Esophagus squamous epithelium (tissue), 5 donors: ENCODE data around the gene ITPK1. TPM values are rescaled to one million over a fixed set of nuclear protein-coding genes. Genes with fewer than 3 reads are reported as not detected.

Source experiments
- DNase-seq: peaks from one replicate; lab custom pipeline; 2025; lab: John Stamatoyannopoulos, UW
- H3K27ac ChIP-seq, 4 donors: fragments of 200-600 bp; sonication (generic); one replicate each; pipeline ENCODE4 v1.5.1; 2016 to 2019; ENCODE audit warnings: mild to moderate bottlenecking in 1 of 4
- H3K27me3 ChIP-seq, 4 donors: fragments of 200-600 bp; sonication (generic); 1 replicate in 3 of 4; 2 replicates in 1 of 4; pipeline versions ENCODE4 v1.5.1 to v1.6.0; 2017 to 2021; ENCODE audit warnings: antibody characterized with exemption in 1 of 4
- H3K36me3 ChIP-seq, 3 donors: fragments of 200-600 bp; sonication (generic); one replicate each; pipeline ENCODE4 v1.5.1; 2016 to 2019
- H3K4me1 ChIP-seq, 3 donors: fragments of 200-600 bp; sonication (generic); one replicate each; pipeline ENCODE4 v1.5.1; 2017 to 2019
- H3K4me3 ChIP-seq, 4 donors: fragments of 200-600 bp; sonication (generic); 1 replicate in 3 of 4; 2 replicates in 1 of 4; pipeline ENCODE4 v1.5.1; 2016 to 2019; ENCODE audit warnings: mild to moderate bottlenecking in 2 of 4, moderate library complexity in 1 of 4
- H3K9me3 ChIP-seq, 3 donors: fragments of 200-600 bp; sonication (generic); one replicate each; pipeline ENCODE4 v1.5.1; 2016 to 2019
- POLR2A ChIP-seq, 4 donors: fragments of 450-650 bp; IDR thresholded peaks; one replicate each; pipeline ENCODE4 v1.6.1; 2017; ENCODE audit warnings: antibody characterized with exemption in 4 of 4, mild to moderate bottlenecking in 4 of 4, moderate library complexity in 3 of 4
- whole genome bisulfite sequencing, 2 donors: methylation state at CpG; one replicate each; pipeline ENCODE4 v1.1.5; 2018; 5-methylcytosine and 5-hydroxymethylcytosine counted together
- intact Hi-C: fragments of 100-400 bp; cut with DNase I; formaldehyde crosslinking; loops from one replicate; pipeline ENCODE4 v1.15.0; 2022
- total RNA-seq, 4 donors: library from RNA; depleted of rRNA; stranded (reverse); fragments of >200 nt; gene quantifications; one replicate each; pipeline ENCODE4 v1.1.0, GENCODE V29; 2016
- TF ChIP-seq, protein P1 (sequence below), 6 experiments: fragments of 450-650 bp in 4 of 6; fragments of 200-600 bp in 2 of 6; sonication (generic) in 2 of 6; IDR thresholded peaks; one replicate each; pipeline ENCODE4 v1.5.1; 2016 to 2019; ENCODE audit warnings: antibody characterized with exemption in 6 of 6, mild to moderate bottlenecking in 4 of 6, moderate library complexity in 4 of 6
- donor health status: DM: yes; HTN: yes; CAD: no.

The ITPK1 gene
- total RNA-seq, 4 donors from 2014 or later = 14.2 to 34.5 (median 25.8) TPM

DNA sequence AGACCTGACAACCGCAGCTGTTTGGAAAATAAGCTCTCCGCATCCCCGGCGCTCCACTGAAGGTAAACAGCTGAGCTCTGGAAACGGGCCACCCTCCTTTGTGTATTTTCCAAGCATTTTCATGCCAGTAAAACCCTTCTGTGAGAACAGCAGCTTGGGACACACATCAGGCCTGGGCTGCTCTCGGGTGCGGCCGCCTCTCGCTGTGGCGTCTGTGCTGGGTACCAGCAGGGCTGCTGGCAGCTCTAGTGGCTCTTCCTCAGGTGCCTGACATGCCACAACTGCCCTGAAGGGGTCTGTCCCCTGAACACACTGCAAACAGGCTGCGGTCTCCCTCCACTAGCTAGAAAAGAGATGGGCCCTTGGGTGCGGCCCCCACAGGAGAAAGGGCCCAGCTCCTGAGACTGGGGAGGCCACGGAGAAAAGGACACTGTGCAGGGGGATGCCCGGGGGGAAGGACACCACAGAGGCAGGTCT is 96.3 kb downstream of the ITPK1 start:
- Histone ChIP-seq H3K4me3 (no peak overlapping the region), H3K27me3 (no peaks in the 10 kb centered on the region), H3K27ac (peak overlapping the region; percentile 16 to 82 (median 66)), H3K4me1 (peaks cover 0 to 52% (median 30%) of the 10 kb centered on the region in 3 donors), H3K9me3 (no peaks in the 10 kb centered on the region), H3K36me3 (peaks cover 0 to 14% (median 0%) of the 10 kb centered on the region in 3 donors)
- WGBS, 2 donors = 81% methylated on average over 10 of the region's 14 CpGs; no CpG with 5 or more reads in 1 of the 2 donors
- intact Hi-C loops = no loop called here
- DNase-seq = no peak
- TF ChIP-seq, protein P1, sequence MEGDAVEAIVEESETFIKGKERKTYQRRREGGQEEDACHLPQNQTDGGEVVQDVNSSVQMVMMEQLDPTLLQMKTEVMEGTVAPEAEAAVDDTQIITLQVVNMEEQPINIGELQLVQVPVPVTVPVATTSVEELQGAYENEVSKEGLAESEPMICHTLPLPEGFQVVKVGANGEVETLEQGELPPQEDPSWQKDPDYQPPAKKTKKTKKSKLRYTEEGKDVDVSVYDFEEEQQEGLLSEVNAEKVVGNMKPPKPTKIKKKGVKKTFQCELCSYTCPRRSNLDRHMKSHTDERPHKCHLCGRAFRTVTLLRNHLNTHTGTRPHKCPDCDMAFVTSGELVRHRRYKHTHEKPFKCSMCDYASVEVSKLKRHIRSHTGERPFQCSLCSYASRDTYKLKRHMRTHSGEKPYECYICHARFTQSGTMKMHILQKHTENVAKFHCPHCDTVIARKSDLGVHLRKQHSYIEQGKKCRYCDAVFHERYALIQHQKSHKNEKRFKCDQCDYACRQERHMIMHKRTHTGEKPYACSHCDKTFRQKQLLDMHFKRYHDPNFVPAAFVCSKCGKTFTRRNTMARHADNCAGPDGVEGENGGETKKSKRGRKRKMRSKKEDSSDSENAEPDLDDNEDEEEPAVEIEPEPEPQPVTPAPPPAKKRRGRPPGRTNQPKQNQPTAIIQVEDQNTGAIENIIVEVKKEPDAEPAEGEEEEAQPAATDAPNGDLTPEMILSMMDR (IDR thresholded peaks at IDR 0.05) = no peak
- no peak for TF ChIP-seq POLR2A (IDR thresholded peaks at IDR 0.05)

DNA sequence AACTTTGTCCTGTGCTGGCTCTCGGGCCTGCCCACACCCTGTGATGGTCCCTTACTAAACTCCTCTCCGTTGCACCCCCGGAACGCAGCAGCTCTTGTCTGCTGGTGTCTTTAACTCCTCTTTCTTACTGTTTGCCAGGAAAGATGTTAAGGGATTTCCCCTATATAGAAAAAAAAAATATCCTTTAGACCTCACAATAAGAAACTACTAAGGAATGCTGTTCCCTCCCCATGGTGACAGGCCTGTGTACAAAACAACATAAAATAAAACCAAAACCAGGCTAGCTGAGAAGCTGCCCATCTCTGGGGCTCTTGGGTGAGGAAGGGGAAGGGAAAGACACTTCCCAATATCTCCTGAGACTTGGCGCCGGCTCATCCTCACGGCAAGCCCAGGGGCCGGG is 97.4 kb downstream of the ITPK1 start:
- Histone ChIP-seq H3K27ac (peak overlapping the region; percentile 3 to 82 (median 64)), H3K9me3 (no peaks in the 10 kb centered on the region), H3K4me1 (peaks cover under 1 to 62% (median 35%) of the 10 kb centered on the region in 3 donors), H3K27me3 (no peaks in the 10 kb centered on the region), H3K4me3 (no peak overlapping the region), H3K36me3 (peaks cover 0 to 14% (median 0%) of the 10 kb centered on the region in 3 donors)
- intact Hi-C loops = no loop called here
- no peak for DNase-seq
- TF ChIP-seq, protein P1 (IDR thresholded peaks at IDR 0.05) = no peak
- no peak for TF ChIP-seq POLR2A (IDR thresholded peaks at IDR 0.05)
- WGBS, 2 donors = 69 to 70% methylated on average over 6 to 8 of the region's 8 CpGs

DNA sequence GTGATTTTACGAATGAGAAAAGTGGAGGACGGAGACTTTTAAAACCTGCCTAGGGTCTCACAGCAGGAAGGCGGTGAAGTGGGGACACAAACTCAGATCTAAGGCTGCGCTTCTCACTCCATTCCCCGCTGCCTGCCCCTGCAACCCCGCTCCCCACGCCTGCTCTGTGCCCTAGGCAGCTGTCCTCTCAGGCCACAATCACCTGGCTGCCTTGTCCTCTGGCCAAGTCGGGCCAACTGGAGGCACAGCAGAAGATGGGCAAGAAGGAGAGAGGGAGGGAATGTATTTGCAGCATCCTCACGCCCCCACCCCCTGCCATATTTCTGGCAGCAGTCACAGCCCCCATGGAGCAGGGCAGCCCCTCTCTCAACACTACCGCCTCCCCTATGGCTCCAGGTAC is 97.8 kb downstream of the ITPK1 start:
- no peak overlapping the region for H3K4me3 ChIP-seq
- intact Hi-C loops = no loop called here
- H3K9me3 ChIP-seq = no peaks in the 10 kb centered on the region
- TF ChIP-seq, protein P1 (IDR thresholded peaks at IDR 0.05) = no peak
- no peak for TF ChIP-seq POLR2A (IDR thresholded peaks at IDR 0.05)
- DNase-seq = no peak
- H3K4me1 ChIP-seq = peaks cover 4 to 67% (median 40%) of the 10 kb centered on the region in 3 donors
- peak overlapping the region in 3 of 4 donors; percentile 55 to 82 (median 74) for H3K27ac ChIP-seq
- peaks cover 0 to 14% (median 0%) of the 10 kb centered on the region in 3 donors for H3K36me3 ChIP-seq
- WGBS, 2 donors = 72 to 91% methylated on average over 6 to 8 of the region's 10 CpGs
- H3K27me3 ChIP-seq = no peaks in the 10 kb centered on the region

DNA sequence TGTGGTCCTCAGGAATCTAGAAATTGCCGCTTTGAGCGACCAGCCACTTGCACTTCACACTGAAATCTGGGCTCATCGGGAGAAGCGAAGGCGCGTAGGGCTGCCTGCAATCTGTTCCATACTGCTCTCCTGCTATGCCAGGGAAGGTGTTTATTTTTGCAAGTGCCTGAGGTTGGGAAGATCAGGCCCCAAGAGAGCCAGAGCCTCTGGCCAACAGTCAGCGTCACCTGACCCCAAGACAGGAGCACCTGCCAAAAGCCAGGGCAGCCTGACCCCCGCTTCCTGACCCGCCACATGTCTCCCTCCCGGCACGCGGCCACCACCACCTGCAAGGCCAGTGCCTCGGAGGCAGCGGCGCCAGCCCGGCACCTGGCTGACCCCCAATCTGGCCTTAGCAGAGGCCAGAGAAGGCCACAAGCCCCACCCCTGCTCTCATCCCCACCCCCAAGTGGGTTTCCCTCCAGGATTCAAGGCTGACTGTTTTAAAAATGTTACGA is 98.4 kb downstream of the ITPK1 start:
- no peaks in the 10 kb centered on the region for H3K27me3 ChIP-seq
- intact Hi-C loops = no loop called here
- H3K27ac ChIP-seq = peak overlapping the region in 3 of 4 donors; percentile 55 to 82 (median 74)
- no peak for DNase-seq
- peaks cover 0 to 14% (median 0%) of the 10 kb centered on the region in 3 donors for H3K36me3 ChIP-seq
- H3K4me1 ChIP-seq = peaks cover 4 to 72% (median 46%) of the 10 kb centered on the region in 3 donors
- no peaks in the 10 kb centered on the region for H3K9me3 ChIP-seq
- WGBS, 2 donors = 73 to 84% methylated on average over 11 to 12 of the region's 17 CpGs
- no peak overlapping the region for H3K4me3 ChIP-seq
- TF ChIP-seq, protein P1 (IDR thresholded peaks at IDR 0.05) = no peak
- TF ChIP-seq POLR2A (IDR thresholded peaks at IDR 0.05) = no peak

DNA sequence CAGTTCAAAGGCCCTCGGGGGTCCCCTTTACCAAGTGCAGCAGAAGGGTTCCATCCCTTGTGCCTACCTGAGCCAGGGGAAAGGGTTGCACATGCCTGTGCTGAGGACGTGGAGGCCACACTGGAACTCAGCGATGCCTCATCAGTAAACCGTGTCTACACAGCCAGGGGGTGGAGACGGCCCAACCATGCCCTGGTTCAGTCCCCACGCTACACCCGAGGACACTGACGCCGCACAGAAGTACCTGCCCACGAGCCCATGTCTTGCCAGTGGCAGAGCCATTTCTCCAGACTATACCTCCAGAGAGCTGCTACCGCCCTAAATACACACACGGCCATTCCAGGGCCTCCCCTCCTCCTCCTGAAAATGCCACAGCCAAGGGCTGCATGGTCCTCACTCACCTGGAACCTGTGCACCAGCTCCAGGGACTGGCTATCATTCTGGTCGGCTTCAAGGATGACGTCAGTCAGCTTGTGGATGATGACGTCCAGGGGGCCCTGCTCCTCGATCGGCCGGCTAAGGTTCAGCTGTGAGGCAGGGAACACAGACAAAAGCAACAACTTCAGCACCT is 99.4 kb downstream of the ITPK1 start:
- no peak overlapping the region for H3K4me3 ChIP-seq
- no peaks in the 10 kb centered on the region for H3K9me3 ChIP-seq
- intact Hi-C loops = no loop called here
- H3K27ac ChIP-seq = peak overlapping the region in 3 of 4 donors; percentile 8 to 82 (median 74)
- no peaks in the 10 kb centered on the region for H3K27me3 ChIP-seq
- peaks cover 0 to 14% (median 0%) of the 10 kb centered on the region in 3 donors for H3K36me3 ChIP-seq
- WGBS, 2 donors = 89 to 100% methylated on average over 1 to 15 of the region's 18 CpGs
- H3K4me1 ChIP-seq = peaks cover 4 to 82% (median 46%) of the 10 kb centered on the region in 3 donors
- no peak for DNase-seq
- TF ChIP-seq, protein P1 (IDR thresholded peaks at IDR 0.05) = no peak
- no peak for TF ChIP-seq POLR2A (IDR thresholded peaks at IDR 0.05)
